ENCODE measurements around the gene PSMB3. TPM values are rescaled to one million over a fixed set of nuclear protein-coding genes. Genes with fewer than 3 reads are reported as not detected.

Gene PSMB3
- total RNA-seq, result 156 TPM
- 347 TPM for polyA plus RNA-seq (ENCODE audit: insufficient read depth, low read depth, low replicate concordance)
- long read RNA-seq, donor 1, transcript PSMB3-210 (2 exons, 562 nt), result minor isoform, 9 of 81 reads
- long read RNA-seq, donor 1, transcript PSMB3-211 (6 exons, 773 nt), result major isoform, 57 of 81 reads
- long read RNA-seq, donor 1, partial matches to known transcripts, result 11 of 81 reads
- long read RNA-seq, donor 1, other reads (novel, unspliced or antisense), result 0 of 81 reads
- long read RNA-seq, donor 2, transcript PSMB3-210 (2 exons, 562 nt), result minor isoform, 15 of 111 reads
- long read RNA-seq, donor 2, transcript PSMB3-209 (3 exons, 426 nt), result minor isoform, 8 of 111 reads
- long read RNA-seq, donor 2, transcript PSMB3-211 (6 exons, 773 nt), result major isoform, 76 of 111 reads
- long read RNA-seq, donor 2, partial matches to known transcripts, result 10 of 111 reads
- long read RNA-seq, donor 2, other reads (novel, unspliced or antisense), result 0 of 111 reads
- long read RNA-seq, donor 3, transcript PSMB3-211 (6 exons, 773 nt), result major isoform, 110 of 145 reads
- long read RNA-seq, donor 3, transcript PSMB3-210 (2 exons, 562 nt), result minor isoform, 16 of 145 reads
- long read RNA-seq, donor 3, transcript PSMB3-209 (3 exons, 426 nt), result minor isoform, 5 of 145 reads
- long read RNA-seq, donor 3, partial matches to known transcripts, result 11 of 145 reads
- long read RNA-seq, donor 3, other reads (novel, unspliced or antisense), result 0 of 145 reads
- long read RNA-seq, donor 4, transcript PSMB3-211 (6 exons, 773 nt), result major isoform, 49 of 66 reads
- long read RNA-seq, donor 4, transcript PSMB3-209 (3 exons, 426 nt), result minor isoform, 5 of 66 reads
- long read RNA-seq, donor 4, partial matches to known transcripts, result 10 of 66 reads
- long read RNA-seq, donor 4, other reads (novel, unspliced or antisense), result 0 of 66 reads
- long read RNA-seq, donor 5, partial matches to known transcripts, result 0 of 8 reads
- long read RNA-seq, donor 5, other reads (novel, unspliced or antisense), result 0 of 8 reads
- long read RNA-seq, donor 6, transcript PSMB3-210 (2 exons, 562 nt), result minor isoform, 33 of 16,679 reads
- long read RNA-seq, donor 6, transcript PSMB3-211 (6 exons, 773 nt), result major isoform, 207 of 16,679 reads
- long read RNA-seq, donor 6, transcript PSMB3-209 (3 exons, 426 nt), result minor isoform, 26 of 16,679 reads
- long read RNA-seq, donor 6, partial matches to known transcripts, result 16,098 of 16,679 reads
- long read RNA-seq, donor 6, other reads (novel, unspliced or antisense), result 313 of 16,679 reads
- long read RNA-seq, donor 7, transcript PSMB3-211 (6 exons, 773 nt), result major isoform, 32 of 39 reads
- long read RNA-seq, donor 7, partial matches to known transcripts, result 4 of 39 reads
- long read RNA-seq, donor 7, other reads (novel, unspliced or antisense), result 1 of 39 reads
- long read RNA-seq, donor 8, transcript PSMB3-210 (2 exons, 562 nt), result minor isoform, 19 of 149 reads
- long read RNA-seq, donor 8, transcript PSMB3-211 (6 exons, 773 nt), result major isoform, 94 of 149 reads
- long read RNA-seq, donor 8, transcript PSMB3-209 (3 exons, 426 nt), result minor isoform, 10 of 149 reads
- long read RNA-seq, donor 8, partial matches to known transcripts, result 23 of 149 reads
- long read RNA-seq, donor 8, other reads (novel, unspliced or antisense), result 0 of 149 reads
- long read RNA-seq, donor 9, transcript PSMB3-210 (2 exons, 562 nt), result minor isoform, 21 of 97 reads
- long read RNA-seq, donor 9, transcript PSMB3-209 (3 exons, 426 nt), result minor isoform, 9 of 97 reads
- long read RNA-seq, donor 9, transcript PSMB3-211 (6 exons, 773 nt), result major isoform, 58 of 97 reads
- long read RNA-seq, donor 9, partial matches to known transcripts, result 8 of 97 reads
- long read RNA-seq, donor 9, other reads (novel, unspliced or antisense), result 0 of 97 reads
- long read RNA-seq, donor 10, transcript PSMB3-210 (2 exons, 562 nt), result minor isoform, 18 of 96 reads
- long read RNA-seq, donor 10, transcript PSMB3-211 (6 exons, 773 nt), result major isoform, 51 of 96 reads
- long read RNA-seq, donor 10, transcript PSMB3-209 (3 exons, 426 nt), result minor isoform, 12 of 96 reads
- long read RNA-seq, donor 10, partial matches to known transcripts, result 14 of 96 reads
- long read RNA-seq, donor 10, other reads (novel, unspliced or antisense), result 0 of 96 reads

DNA sequence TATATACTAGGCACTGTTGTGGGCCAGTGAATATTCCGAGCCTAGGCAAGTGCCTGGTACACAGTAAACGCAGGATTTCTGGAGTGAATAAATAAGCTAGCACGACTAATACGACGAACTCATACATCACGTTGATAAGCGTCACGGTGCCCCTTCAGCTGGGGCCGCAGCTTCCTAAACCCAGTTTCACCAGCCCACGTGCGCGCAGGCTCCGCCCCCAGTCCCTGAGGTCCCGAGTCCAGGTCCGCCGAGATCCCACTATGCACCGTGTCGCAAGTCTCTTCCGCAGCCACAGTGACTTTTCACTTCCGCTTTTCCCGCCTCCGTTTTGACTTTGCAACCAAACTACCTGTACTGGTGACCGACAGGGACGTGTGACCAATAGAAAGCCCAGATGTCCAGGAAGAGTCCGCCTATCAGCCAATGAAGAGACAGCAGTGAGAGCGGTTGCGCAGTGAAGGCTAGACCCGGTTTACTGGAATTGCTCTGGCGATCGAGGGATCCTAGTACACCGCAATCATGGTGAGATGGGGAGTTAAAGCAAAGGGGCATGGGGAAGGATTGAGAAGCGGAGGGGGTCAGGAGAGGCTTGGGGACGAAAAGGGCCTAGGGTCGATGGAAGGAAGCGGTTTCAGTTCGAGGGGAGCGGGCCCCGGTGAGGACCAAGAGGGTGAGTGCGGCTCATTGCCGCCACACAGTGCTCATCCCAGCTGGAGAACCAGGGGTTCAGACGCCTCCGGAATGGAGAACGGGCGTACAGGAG is at the start of gene PSMB3:
TSS of gene PSMB3 (plus strand) at position 434 of the 763 bp plus-strand sequence. CDS start at position 520, 86 bp downstream.
- H3K27ac ChIP-seq (ENCODE audit: low read depth in 2 of 2, low read length in 2 of 2), result peak within 1 kb of the TSS; percentile 81 to 96
- H3K4me1 ChIP-seq (ENCODE audit: control insufficient read depth in 2 of 3, insufficient read depth in 2 of 3, low read depth in 1 of 3, low read length in 3 of 3), result peaks cover 0 to 32% (median 10%) of the 10 kb centered on the region in 3 donors
- no peaks in the 10 kb centered on the region for H3K27me3 ChIP-seq (ENCODE audit: control insufficient read depth, insufficient read depth, low read length)
- H3K9me3 ChIP-seq (ENCODE audit: control insufficient read depth in 2 of 3, insufficient read depth in 1 of 3, low read length in 3 of 3), result no peaks in the 10 kb centered on the region
- peak; percentile 98 to 100 (median 99) for DNase-seq
- TF ChIP-seq, protein P1, sequence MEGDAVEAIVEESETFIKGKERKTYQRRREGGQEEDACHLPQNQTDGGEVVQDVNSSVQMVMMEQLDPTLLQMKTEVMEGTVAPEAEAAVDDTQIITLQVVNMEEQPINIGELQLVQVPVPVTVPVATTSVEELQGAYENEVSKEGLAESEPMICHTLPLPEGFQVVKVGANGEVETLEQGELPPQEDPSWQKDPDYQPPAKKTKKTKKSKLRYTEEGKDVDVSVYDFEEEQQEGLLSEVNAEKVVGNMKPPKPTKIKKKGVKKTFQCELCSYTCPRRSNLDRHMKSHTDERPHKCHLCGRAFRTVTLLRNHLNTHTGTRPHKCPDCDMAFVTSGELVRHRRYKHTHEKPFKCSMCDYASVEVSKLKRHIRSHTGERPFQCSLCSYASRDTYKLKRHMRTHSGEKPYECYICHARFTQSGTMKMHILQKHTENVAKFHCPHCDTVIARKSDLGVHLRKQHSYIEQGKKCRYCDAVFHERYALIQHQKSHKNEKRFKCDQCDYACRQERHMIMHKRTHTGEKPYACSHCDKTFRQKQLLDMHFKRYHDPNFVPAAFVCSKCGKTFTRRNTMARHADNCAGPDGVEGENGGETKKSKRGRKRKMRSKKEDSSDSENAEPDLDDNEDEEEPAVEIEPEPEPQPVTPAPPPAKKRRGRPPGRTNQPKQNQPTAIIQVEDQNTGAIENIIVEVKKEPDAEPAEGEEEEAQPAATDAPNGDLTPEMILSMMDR (IDR thresholded peaks at IDR 0.05; ENCODE audit: borderline replicate concordance, extremely low read depth, insufficient read depth), result no peak
- peak within 1 kb of the TSS; percentile 86 to 99 (median 96) for H3K9ac ChIP-seq (ENCODE audit: low read length in 3 of 3)
- peaks cover 0 to 10% (median 8%) of the 10 kb centered on the region in 3 donors for H3K36me3 ChIP-seq (ENCODE audit: control insufficient read depth in 2 of 3, insufficient read depth in 3 of 3, low read length in 3 of 3)
- FAIRE-seq, result no peak
- intact Hi-C loops (cut with DNase I), result no loop called here
- H3K4me3 ChIP-seq (ENCODE audit: low read length in 3 of 3), result peak within 1 kb of the TSS; percentile 93 to 100 (median 98)

DNA sequence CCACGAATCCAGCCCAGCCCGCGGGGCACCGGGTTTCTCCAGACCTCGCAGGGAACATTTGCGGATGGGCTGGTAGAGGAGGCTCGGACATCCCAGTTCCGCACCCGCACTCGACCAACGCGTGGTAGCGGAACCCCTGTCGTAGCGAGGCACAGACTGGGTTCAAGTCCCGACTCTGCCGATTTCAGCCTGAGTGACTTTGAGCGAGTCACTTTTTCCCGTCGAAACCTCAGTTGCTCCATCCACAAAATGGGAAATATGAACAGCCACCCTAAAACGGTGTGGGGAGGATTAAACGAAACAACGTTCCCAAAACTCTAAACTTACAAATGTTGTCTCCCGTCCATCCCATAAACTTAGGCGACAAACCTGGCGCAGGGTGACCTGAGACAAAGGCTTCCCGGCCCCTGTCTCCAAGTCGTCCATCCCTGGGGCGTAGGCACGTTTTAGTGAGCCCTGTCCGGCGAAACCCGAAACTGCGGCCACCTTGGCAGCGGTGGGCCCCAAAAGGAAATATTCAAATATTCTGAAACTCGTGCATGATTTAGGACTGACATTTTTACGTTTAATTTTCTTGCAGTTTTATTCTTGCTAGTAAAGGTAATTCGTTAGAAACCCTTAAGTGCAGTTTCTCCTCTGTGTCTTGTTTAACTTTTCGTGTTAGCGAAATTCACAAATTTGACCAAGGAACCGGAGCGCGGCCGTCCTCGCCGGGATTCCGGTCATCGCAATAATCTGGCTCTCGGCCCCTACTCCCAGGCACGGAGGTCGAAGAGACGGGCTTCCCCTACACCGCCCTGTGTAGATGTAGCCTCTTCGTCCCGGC is 49.4 kb upstream of the PSMB3 start:
- DNase-seq (peak in 3 of 5 donors; percentile 37 to 81 (median 69)), FAIRE-seq (no peak)
- Histone ChIP-seq H3K27me3 (ENCODE audit: control insufficient read depth, insufficient read depth, low read length) (no peaks in the 10 kb centered on the region), H3K9ac (ENCODE audit: low read length in 3 of 3) (peak overlapping the region; percentile 61 to 97 (median 87)), H3K4me1 (ENCODE audit: control insufficient read depth in 2 of 3, insufficient read depth in 2 of 3, low read depth in 1 of 3, low read length in 3 of 3) (peaks cover 3 to 30% (median 16%) of the 10 kb centered on the region in 3 donors), H3K27ac (ENCODE audit: low read depth in 2 of 2, low read length in 2 of 2) (peak overlapping the region; percentile 96 to 97), H3K4me3 (ENCODE audit: low read length in 3 of 3) (peak overlapping the region; percentile 78 to 92 (median 88)), H3K36me3 (ENCODE audit: control insufficient read depth in 2 of 3, insufficient read depth in 3 of 3, low read length in 3 of 3) (peaks cover 0 to 4% (median 0%) of the 10 kb centered on the region in 3 donors), H3K9me3 (ENCODE audit: control insufficient read depth in 2 of 3, insufficient read depth in 1 of 3, low read length in 3 of 3) (no peaks in the 10 kb centered on the region)
- TF ChIP-seq, protein P1 (IDR thresholded peaks at IDR 0.05; ENCODE audit: borderline replicate concordance, extremely low read depth, insufficient read depth), result no peak
- intact Hi-C loops (cut with DNase I), result no loop called here
